ENCODE measurements around the gene TPSAB1. TPM values are rescaled to one million over a fixed set of nuclear protein-coding genes. Genes with fewer than 3 reads are reported as not detected.

TPSAB1 gene
- total and polyA plus RNA-seq, 2 donors (not counting 3 experiments of a cell fraction or from before 2014, with no cell fraction given): not detected

- no peak overlapping the region for H3K27ac ChIP-seq (ENCODE audit: insufficient read depth, low read depth, low read length)
- ChIA-PET POLR2A (no interaction called here), CTCF (interaction anchor here (0.8 to 2.5 kb wide), 3 partner anchors 10 to 15 kb away, joined by 3 to 15 read pairs (median 3); no protein-coding TSS in a partner anchor)
- dilution Hi-C loops (cut with MboI; ENCODE audit: extremely low pct_ligation_motif_present, low sequenced_read_pairs): no loop called here
- H3K4me3 ChIP-seq (replicated peaks in 1 of 3; ENCODE audit: insufficient read depth in 1 of 3, low read depth in 1 of 3, low read length in 3 of 3): no peak overlapping the region
- BruUV-seq (replicated peaks): no TSS peak
- no peaks in the 10 kb centered on the region for H3K79me2 ChIP-seq (ENCODE audit: control insufficient read depth, insufficient read depth, low read length)
- no peak overlapping the region for H3K9ac ChIP-seq (replicated peaks; ENCODE audit: extremely low read depth, insufficient read depth, low read length)
- intact Hi-C loops (cut with micrococcal nuclease): no loop called here
- H2AFZ ChIP-seq (ENCODE audit: low read depth, low read length): no peak overlapping the region
- H3K36me3 ChIP-seq (ENCODE audit: control insufficient read depth in 2 of 2, extremely low read depth in 1 of 2, insufficient read depth in 2 of 2, low read length in 2 of 2): no peaks in the 10 kb centered on the region
- TF ChIP-seq JUN (IDR thresholded peaks at IDR 0.05; ENCODE audit: borderline replicate concordance, insufficient read depth, insufficient read length, low read depth) (no peak), EZH2 (IDR thresholded peaks at IDR 0.05; ENCODE audit: borderline replicate concordance, low read depth, low read length, severe bottlenecking) (peak; percentile 7)
- peaks cover 17 to 18% of the 10 kb centered on the region in 2 experiments for H3K27me3 ChIP-seq (ENCODE audit: control insufficient read depth in 2 of 2, insufficient read depth in 2 of 2, low read length in 2 of 2)
- no peaks in the 10 kb centered on the region for H3K9me3 ChIP-seq (replicated peaks; ENCODE audit: control insufficient read depth, insufficient read depth, low read length)
- H3K4me1 ChIP-seq (ENCODE audit: control insufficient read depth, extremely low read depth, insufficient read depth, low read length): no peaks in the 10 kb centered on the region
- no peak overlapping the region for H3K4me2 ChIP-seq (ENCODE audit: insufficient read depth, low read length)
- FAIRE-seq (no peak), DNase-seq (ENCODE audit: low read depth, low spot score) (no peak)
- H3K9me1 ChIP-seq (replicated peaks; ENCODE audit: control insufficient read depth, extremely low read depth, insufficient read depth, low read length): no peaks in the 10 kb centered on the region
- H4K20me1 ChIP-seq (replicated peaks; ENCODE audit: control insufficient read depth, extremely low read depth, insufficient read depth, low read length): no peaks in the 10 kb centered on the region
Observed at GRCh38 chr16:1290063-1290501, 49.6 kb downstream of the TPSAB1 start.

- POLR2A ChIA-PET: no interaction called here
- no peaks in the 10 kb centered on the region for H3K9me3 ChIP-seq (replicated peaks; ENCODE audit: control insufficient read depth, insufficient read depth, low read length)
- peak; percentile 37 for DNase-seq (ENCODE audit: low read depth, low spot score)
- no peak overlapping the region for H3K27ac ChIP-seq (ENCODE audit: insufficient read depth, low read depth, low read length)
- H3K9me1 ChIP-seq (replicated peaks; ENCODE audit: control insufficient read depth, extremely low read depth, insufficient read depth, low read length): no peaks in the 10 kb centered on the region
- CTCF ChIA-PET: interaction anchor here (1.4 to 2.5 kb wide), 2 partner anchors 9 to 11 kb away, joined by 3 to 15 read pairs; no protein-coding TSS in a partner anchor
- no peak overlapping the region for H2AFZ ChIP-seq (ENCODE audit: low read depth, low read length)
- H4K20me1 ChIP-seq (replicated peaks; ENCODE audit: control insufficient read depth, extremely low read depth, insufficient read depth, low read length): no peaks in the 10 kb centered on the region
- no peaks in the 10 kb centered on the region for H3K4me1 ChIP-seq (ENCODE audit: control insufficient read depth, extremely low read depth, insufficient read depth, low read length)
- no peaks in the 10 kb centered on the region for H3K79me2 ChIP-seq (ENCODE audit: control insufficient read depth, insufficient read depth, low read length)
- no peak for FAIRE-seq
- intact Hi-C loops (cut with micrococcal nuclease): no loop called here
- dilution Hi-C loops (cut with MboI; ENCODE audit: extremely low pct_ligation_motif_present, low sequenced_read_pairs): no loop called here
- no peak overlapping the region for H3K4me3 ChIP-seq (replicated peaks in 1 of 3; ENCODE audit: insufficient read depth in 1 of 3, low read depth in 1 of 3, low read length in 3 of 3)
- no peaks in the 10 kb centered on the region for H3K36me3 ChIP-seq (ENCODE audit: control insufficient read depth in 2 of 2, extremely low read depth in 1 of 2, insufficient read depth in 2 of 2, low read length in 2 of 2)
- no peak for TF ChIP-seq POLR2A (IDR thresholded peaks at IDR 0.05; ENCODE audit: low read depth, low read length)
- TF ChIP-seq MAX (IDR thresholded peaks at IDR 0.05; ENCODE audit: insufficient read depth, insufficient read length): no peak
- no peak for TF ChIP-seq FOS (IDR thresholded peaks at IDR 0.05; ENCODE audit: borderline replicate concordance, insufficient read depth, low read length)
- no peak for TF ChIP-seq CTCF (IDR thresholded peaks at IDR 0.05; ENCODE audit: extremely low read depth in 1 of 2, insufficient read depth in 1 of 2, low read depth in 1 of 2, low read length in 2 of 2)
- no peak for TF ChIP-seq GATA2 (IDR thresholded peaks at IDR 0.05; ENCODE audit: insufficient read depth, insufficient read length, low read depth, low read length)
- TF ChIP-seq EZH2 (IDR thresholded peaks at IDR 0.05; ENCODE audit: borderline replicate concordance, low read depth, low read length, severe bottlenecking): no peak
- no peak for TF ChIP-seq JUN (IDR thresholded peaks at IDR 0.05; ENCODE audit: borderline replicate concordance, insufficient read depth, insufficient read length, low read depth)
- no peak for TF ChIP-seq POLR2AphosphoS5 (IDR thresholded peaks at IDR 0.05; ENCODE audit: insufficient read depth, low read depth, low read length)
- H3K4me2 ChIP-seq (ENCODE audit: insufficient read depth, low read length): no peak overlapping the region
- BruUV-seq (replicated peaks): no TSS peak
- H3K27me3 ChIP-seq (ENCODE audit: control insufficient read depth in 2 of 2, insufficient read depth in 2 of 2, low read length in 2 of 2): peaks cover 17 to 18% of the 10 kb centered on the region in 2 experiments
- H3K9ac ChIP-seq (replicated peaks; ENCODE audit: extremely low read depth, insufficient read depth, low read length): no peak overlapping the region
Observed at GRCh38 chr16:1290860-1291575, 50.5 kb downstream of the TPSAB1 start.
